NCI-H2171 (cell line): ENCODE data around the gene SH2D3A.
A peak's percentile ranks its signal among the peaks of the same experiment; 100 is the strongest.

Experiments used
- DNase-seq: peaks from one replicate; lab custom pipeline; 2025; lab: John Stamatoyannopoulos, UW

SH2D3A gene

DNA sequence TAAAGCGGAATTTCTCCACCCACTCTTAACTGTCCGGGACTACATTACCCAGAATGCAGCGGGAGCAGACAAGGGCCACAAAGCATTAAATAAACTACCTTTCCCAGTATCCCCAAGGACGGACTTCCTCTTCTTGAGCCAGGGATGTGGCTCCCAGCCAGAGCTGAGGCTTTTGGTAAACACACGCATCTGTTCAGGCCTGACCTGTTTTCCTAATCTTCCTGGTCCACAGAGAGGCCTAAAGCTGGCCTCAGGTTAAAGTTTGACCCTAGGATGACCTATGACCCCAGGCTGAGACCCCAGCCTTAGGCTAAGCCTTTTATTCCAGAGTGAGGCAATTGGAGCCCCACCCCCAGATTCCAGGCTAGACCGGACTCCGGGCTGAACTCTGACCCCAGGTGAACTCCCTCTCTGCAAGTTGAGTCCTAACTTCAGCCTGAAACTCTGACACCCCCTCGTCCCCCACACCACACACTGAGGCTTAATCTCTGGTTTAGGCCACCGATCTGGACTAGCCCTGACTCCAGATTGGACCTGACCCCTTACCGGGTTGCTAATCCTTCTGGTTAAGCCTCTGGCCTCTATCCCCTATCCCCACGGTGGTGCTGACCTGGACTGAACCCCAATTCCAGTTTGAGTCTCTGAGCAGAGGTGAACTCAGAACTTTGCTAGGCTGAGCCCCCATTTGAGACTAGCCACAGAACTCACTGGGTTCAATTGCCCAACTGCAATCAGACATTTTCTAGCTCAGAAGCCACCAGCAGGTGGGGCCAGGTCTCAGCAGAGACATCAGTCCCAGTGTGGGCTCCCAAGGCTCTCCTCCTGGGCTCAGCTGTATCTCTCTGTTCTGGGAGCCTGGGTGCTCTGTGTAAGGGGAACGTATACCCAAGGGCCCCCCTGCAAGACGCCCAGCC lies 29.1 kb downstream of the SH2D3A start:
- DNase-seq: peak; percentile 77

DNA sequence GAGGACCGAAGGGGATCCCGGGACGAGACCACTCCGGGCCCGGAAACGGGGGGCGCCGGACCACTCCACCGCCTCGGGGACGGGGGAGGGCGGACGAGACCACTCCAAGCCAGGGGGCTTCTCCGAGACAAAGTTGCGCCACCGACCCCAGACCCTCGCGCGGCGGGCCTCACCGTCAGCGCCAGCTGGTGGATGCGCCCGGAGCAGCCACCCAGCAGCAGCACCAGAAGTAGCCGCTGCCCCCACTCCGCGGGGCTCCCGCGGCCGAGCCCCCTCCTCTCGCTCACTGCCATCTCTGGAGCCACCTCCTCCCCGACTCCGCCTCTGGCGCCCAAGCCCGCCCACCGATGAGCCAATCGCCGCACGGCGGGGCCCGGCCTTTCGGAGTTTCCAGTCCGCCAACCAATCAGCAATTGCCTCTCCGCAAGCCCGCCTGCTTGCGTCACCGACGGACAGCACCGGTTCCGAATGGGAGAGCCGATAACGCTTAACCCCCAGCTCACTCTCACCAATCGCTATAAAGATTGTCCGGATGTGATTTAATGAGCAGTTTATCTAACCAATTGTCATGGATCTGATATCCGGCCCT lies 29.9 kb downstream of the SH2D3A start, which contains the start of gene GPR108:
Gene GPR108 (minus strand): TSS at position 297 of the 589 bp plus-strand sequence. CDS start 4 bp downstream, at position 293.
- peak; percentile 95 for DNase-seq

- no peak for DNase-seq
These were observed 30.3 kb downstream of the SH2D3A start for GRCh38 chr19:6736917-6737283.

GRCh38 chr19:6736169-6736916 lies 30.9 kb downstream of the SH2D3A start:
- DNase-seq: no peak

- no peak for DNase-seq
These were observed 31.9 kb downstream of the SH2D3A start for GRCh38 chr19:6735181-6735911.

- no peak for DNase-seq
These were observed 33.0 kb downstream of the SH2D3A start for GRCh38 chr19:6734096-6734696.

DNA sequence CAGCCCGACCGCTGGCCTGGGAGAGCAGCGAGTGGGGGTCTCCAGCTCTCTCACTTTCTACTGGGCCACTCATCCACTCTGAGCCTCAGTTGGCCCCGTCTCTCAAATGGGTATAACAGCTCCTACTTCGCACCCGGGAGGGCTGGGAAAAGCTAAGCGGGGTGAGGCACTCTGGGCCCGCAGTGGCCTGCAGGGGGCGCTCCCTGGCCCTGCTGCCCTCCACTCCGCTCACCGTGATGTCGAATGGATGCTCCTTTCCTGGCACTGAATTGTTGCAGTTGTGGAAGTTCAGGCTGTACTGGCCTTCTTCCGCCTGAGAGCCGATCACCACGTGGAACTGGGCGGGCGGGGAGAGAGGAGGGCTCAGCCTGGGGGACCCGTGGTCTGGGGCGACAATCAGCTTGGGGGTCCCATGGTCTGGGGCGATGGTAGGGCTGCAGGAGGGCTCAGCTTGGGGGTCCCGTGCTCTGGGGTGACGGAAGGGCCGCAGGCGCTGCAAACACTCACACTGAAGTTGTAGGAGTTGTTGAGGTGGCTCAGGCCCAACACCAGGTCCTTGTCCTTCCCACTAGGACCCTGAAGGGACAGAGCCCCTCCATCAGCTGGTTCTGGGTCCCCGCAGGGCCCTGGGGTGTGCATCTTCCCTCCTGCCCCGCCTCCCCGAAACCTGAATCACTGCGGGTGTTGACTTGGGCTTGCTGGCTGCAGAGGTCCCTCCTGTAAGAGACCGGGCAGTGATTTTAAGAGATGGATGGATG lies 33.7 kb downstream of the SH2D3A start:
- DNase-seq: no peak

DNA sequence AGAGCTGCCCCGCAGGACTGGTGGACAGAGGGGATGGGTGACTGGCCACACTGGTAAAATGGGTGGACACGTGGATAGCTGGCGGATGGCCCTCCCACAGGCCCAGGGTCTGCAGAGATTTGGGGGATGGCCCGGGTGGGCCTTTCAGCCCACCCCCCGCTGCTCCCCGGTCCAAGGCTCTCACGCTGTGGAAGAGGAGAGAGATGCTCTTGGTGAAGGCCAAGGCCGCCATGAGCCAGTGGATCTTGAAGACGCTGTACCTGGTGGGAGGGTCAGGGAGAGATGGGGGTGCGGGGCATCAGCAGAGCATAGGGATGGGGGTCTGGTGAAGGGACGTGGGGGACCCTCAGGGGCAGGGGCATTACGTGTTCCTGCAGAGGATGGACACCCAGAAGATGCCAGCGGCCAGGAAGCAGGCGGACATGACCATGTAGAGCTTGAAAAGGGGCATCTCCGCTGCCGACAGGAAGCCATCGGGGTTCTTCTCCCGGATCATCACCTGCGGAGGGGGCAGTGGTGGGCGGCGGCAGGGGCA lies 34.4 kb downstream of the SH2D3A start:
- DNase-seq: no peak

DNA sequence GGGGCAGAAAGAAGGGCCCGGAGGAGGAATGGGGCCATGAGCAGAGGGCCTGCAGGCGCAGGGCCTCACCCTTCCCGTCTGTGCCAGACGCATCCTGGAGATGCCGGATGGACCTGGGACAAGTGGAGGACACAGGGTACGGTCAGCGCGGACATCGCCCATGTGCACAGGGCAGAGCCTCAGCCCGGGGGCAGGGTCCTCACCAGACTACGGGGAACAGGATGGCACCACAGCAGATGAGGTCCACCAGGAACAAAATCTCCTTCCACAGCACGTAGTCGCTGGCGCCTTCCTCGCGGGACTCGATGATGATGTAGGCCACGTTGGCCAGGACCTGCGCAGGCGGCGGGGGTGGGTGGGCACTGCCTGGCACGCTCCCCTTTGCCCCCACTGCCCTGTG lies 35.4 kb downstream of the SH2D3A start:
- DNase-seq: no peak

DNA sequence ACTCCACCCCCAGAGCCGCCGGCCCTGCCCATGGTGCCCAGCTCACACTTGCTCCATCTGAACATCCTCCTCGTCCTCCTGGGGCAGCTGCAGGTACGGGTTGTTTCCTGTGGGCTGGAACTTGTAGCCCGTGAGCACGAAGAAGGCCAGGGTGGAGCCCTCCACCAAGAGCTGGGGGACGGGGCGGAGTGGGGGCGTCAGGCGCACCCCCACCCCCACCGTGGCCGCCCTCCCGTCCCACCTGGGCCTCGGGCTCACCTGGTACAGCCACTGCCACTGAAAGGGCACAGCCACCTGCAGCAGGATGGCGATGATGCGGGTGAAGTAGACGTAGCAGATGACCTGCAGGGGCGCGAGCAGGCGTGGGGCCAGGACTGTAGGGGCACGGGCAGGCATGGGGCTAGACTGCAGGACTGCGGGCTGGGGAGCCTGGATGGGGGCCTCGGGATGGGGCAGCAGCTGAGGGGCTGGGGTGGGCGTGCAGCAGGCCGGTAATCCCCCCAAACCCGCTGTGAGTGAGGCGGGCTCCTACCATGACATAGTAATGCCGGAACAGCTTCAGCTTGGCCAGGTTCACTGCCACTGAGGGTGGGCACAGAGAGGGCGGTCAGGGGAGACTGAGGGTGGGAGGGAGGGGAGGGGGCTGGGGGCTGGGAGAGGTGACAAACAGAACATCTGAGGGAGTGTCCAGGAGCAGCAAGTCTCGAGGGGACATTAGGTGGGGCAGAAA lies 36.1 kb downstream of the SH2D3A start:
- DNase-seq: no peak

- no peak for DNase-seq
These were observed 37.0 kb downstream of the SH2D3A start for GRCh38 chr19:6730153-6730804.

- DNase-seq: no peak
These were observed 37.6 kb downstream of the SH2D3A start for GRCh38 chr19:6729573-6730152.

DNA sequence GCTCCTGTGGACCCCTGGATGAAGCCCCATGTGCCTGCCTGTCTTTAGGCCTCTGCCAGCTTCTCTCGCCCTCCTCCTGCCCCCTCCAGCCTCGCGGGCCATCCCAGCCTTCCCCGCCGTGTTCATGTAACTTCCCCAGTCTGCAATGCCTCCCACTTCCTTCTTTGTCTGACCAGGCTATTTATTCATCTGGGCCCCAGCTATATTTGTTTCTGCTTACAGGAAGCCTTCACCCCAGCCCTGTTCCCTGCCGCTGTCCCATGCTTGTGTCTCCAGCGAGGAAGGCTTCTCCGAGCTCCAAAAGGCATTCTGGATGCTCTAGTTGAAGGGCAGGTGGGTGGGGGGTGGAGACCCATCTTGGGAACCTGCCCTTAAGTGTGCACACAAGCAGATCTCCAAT lies 38.9 kb downstream of the SH2D3A start:
- DNase-seq: no peak

GRCh38 chr19:6725513-6726231 lies 41.6 kb downstream of the SH2D3A start:
- DNase-seq: no peak

DNA sequence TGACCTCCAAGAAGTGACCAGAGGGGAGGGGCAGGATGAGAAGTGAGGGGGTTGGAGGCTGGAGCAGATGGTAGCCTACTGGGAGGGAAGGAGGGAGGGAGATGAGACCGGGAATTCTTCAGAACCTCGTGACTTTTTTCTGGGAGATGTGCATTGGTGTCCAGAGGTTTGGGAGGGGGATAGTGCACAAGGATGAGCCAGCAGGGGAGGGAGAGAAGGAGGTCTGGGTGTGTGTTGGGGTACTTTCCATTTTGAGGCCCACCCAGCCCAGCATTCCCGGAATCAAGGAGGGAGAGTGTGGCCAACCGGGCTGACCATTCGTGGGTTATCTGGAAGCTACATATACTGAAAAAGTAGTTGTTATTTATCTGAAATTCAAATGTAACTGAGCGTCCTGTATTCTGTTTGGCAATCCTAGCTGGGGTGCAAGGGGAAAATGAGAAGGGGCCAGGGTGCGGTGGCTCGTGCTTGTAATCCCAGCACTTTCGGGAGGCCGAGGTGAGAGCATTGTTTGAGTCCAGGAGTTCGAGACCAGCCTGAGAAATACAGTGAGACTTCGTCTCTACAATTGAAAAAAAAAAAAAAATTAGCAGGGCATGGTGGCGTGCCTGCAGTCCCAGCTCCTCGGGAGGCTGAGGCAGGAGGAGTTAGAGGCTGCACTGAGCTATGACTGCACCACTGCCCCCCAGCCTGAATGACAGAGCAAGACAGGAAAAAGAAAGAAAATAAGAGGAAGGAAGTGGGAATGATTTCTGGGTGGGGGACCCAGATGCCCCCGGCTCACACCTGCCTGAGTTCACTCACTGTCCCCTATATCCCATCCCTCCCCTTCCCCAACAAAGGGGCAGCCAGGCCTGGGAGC lies 42.4 kb downstream of the SH2D3A start:
- no peak for DNase-seq

DNA sequence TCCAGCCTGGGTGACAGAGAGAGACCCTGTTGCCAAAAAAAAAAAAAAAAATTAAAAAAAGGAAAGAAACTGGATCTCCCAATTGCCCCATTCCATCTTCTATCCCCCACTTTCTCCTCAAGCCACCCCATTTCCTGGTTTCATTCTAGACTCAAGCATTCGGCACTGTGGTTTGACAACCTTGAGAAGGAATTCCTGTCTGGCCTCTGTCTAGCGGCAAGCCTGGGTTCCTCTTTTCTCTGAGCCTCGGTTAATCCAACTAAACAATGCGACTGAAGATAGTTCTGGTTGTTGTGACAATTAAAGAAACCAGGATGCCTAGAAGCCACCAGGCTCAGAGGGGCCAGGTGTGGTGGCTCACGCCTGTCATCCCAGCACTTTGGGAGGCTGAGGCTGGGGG lies 43.5 kb downstream of the SH2D3A start:
- no peak for DNase-seq

DNA sequence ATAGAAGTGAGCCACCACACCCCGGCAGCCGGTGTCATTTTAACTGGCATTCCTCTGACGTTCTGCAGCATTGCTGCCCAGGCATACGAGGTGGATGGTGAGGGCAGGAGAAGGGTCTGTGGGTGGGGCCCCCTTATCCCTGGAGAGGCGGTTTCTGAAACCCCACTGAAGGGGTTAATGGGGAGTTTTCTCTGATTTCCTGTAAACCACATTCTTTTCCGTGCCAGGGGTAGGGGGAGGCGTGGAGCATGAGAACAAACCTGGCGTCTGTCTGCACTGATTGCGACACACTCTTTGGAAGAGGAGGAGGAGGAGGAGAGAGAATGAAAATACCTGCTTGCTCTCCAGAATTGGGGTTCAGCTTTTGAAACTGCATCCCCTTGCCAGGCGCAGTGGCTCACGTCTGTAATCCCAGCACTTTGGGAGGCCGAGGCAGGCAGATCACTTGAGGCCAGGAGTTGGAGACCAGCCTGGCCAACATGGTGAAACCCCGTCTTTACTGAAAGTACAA lies 44.1 kb downstream of the SH2D3A start:
- no peak for DNase-seq
